GM12878 (cell line): ENCODE measurements around the gene CDKN2A. TPM values are rescaled to one million over a fixed set of nuclear protein-coding genes. Genes with fewer than 3 reads are reported as not detected.

ENCODE experiments used
- ATAC-seq: fragments of 200-7000 bp; cut with Tn5 transposase; 3 replicates; pipeline ENCODE4 v1.9.1; 2020; ENCODE audit warnings: mild to moderate bottlenecking, moderate library complexity
- BruUV-seq: library from RNA; stranded (reverse); fragments of 400-500 nt; replicated peaks from 2 replicates; lab custom pipeline; 2021; lab: Mats Ljungman, UMichigan
- CTCF ChIA-PET: fragments of 300-600 bp; sonication (Branson Sonifier 250); formaldehyde crosslinking; extraction: SDS; loops from one replicate; lab custom pipeline; 2021; ENCODE audit warnings: inconsistent platforms; lab: Yijun Ruan, JAX
- POLR2A ChIA-PET: fragments of 350-600 bp; formaldehyde crosslinking; extraction: SDS; loops from one replicate; lab custom pipeline; 2021; ENCODE audit warnings: inconsistent platforms; lab: Charles Lee
- RAD21 ChIA-PET: fragments of 300-600 bp; sonication (Branson Sonifier 250); formaldehyde crosslinking; loops from one replicate; lab custom pipeline; 2023; ENCODE audit warnings: antibody characterized with exemption; ENCODE audit not compliant: unreplicated experiment; lab: Charles Lee
- SMC1A ChIA-PET: fragments of 300-600 bp; sonication (Branson Sonifier 250); formaldehyde crosslinking; loops from one replicate; lab custom pipeline; 2023; ENCODE audit not compliant: unreplicated experiment, uncharacterized antibody; lab: Charles Lee
- DNase-seq: peaks from one replicate; pipeline ENCODE4 v3.0.0-alpha.2; 2011; ENCODE audit warnings: low read depth, low spot score
- FAIRE-seq: peaks from 3 replicates; lab custom pipeline; 2011; peaks lifted over from hg19 to GRCh38; lab: Jason Lieb, UNC
- H2AFZ ChIP-seq: 2 replicates; pipeline ENCODE4 v1.6.0; 2011; ENCODE audit warnings: low read depth, low read length, control low read depth; ENCODE audit not compliant: control insufficient read depth
- H3K27ac ChIP-seq: 2 replicates; pipeline ENCODE4 v1.5.1; 2011; ENCODE audit warnings: control low read depth; ENCODE audit not compliant: control insufficient read depth, insufficient read depth
- H3K27me3 ChIP-seq, 2 experiments: replicated peaks in 1 of 2; 2 replicates each; pipeline versions ENCODE4 v1.6.0 to v1.6.1; 2011; ENCODE audit warnings: low read length in 1 of 2; ENCODE audit not compliant: control insufficient read depth in 2 of 2, insufficient read depth in 2 of 2
- H3K36me3 ChIP-seq, 2 experiments: 2 replicates each; pipeline ENCODE4 v1.5.1; 2011; ENCODE audit warnings: low read length in 1 of 2; ENCODE audit not compliant: control insufficient read depth in 2 of 2, insufficient read depth in 2 of 2
- H3K4me1 ChIP-seq: 2 replicates; pipeline ENCODE4 v1.6.1; 2011; ENCODE audit warnings: mild to moderate bottlenecking, low read length, moderate library complexity, mixed read lengths; ENCODE audit not compliant: control insufficient read depth, insufficient read depth
- H3K4me2 ChIP-seq: 2 replicates; pipeline ENCODE4 v1.6.0; 2011; ENCODE audit warnings: control low read depth; ENCODE audit not compliant: control insufficient read depth, insufficient read depth
- H3K4me3 ChIP-seq: fragments of 200-600 bp; sonication (generic); 2 replicates; pipeline ENCODE4 v1.5.1; 2016
- H3K79me2 ChIP-seq: 2 replicates; pipeline ENCODE4 v1.6.0; 2011; ENCODE audit warnings: low read length; ENCODE audit not compliant: control insufficient read depth, insufficient read depth
- H3K9ac ChIP-seq: 2 replicates; pipeline ENCODE4 v1.8.0; 2011; ENCODE audit warnings: low read length, control low read depth, mixed read lengths; ENCODE audit not compliant: control insufficient read depth, insufficient read depth
- H3K9me3 ChIP-seq: replicated peaks from 3 replicates; pipeline ENCODE4 v1.5.1; 2011; ENCODE audit warnings: mild to moderate bottlenecking, low read length; ENCODE audit not compliant: control insufficient read depth, insufficient read depth
- H4K20me1 ChIP-seq: 2 replicates; pipeline ENCODE4 v1.6.0; 2011; ENCODE audit not compliant: control insufficient read depth, insufficient read depth
- BRCA1 ChIP-seq: IDR thresholded peaks from 2 replicates; pipeline ENCODE4 v1.6.1; 2011; ENCODE audit warnings: low read depth, low read length, improper control_type of control experiment
- EED ChIP-seq: sonication (generic); IDR thresholded peaks from 2 replicates; pipeline ENCODE4 v1.6.1; 2016; ENCODE audit warnings: antibody characterized with exemption, low read depth
- IKZF2 ChIP-seq, 2 experiments: fragments of 450-650 bp; IDR thresholded peaks; 2 replicates each; pipeline ENCODE4 v1.6.1; 2017; ENCODE audit warnings: mild to moderate bottlenecking in 2 of 2, moderate library complexity in 2 of 2
- KAT2A ChIP-seq: conservative IDR thresholded peaks from 2 replicates; pipeline ENCODE4 v1.6.1; 2011; ENCODE audit warnings: low read depth, low read length; ENCODE audit not compliant: control insufficient read depth
- LARP7 ChIP-seq: fragments of 450-650 bp; IDR thresholded peaks from 2 replicates; pipeline ENCODE4 v1.6.1; 2017; ENCODE audit warnings: mild to moderate bottlenecking
- MTA3 ChIP-seq: IDR thresholded peaks from 2 replicates; pipeline ENCODE4 v1.6.1; 2012; ENCODE audit warnings: low read length, inconsistent platforms, borderline replicate concordance
- PAX8 ChIP-seq: fragments of 450-650 bp; IDR thresholded peaks from 2 replicates; pipeline ENCODE4 v1.6.1; 2017; ENCODE audit warnings: mild to moderate bottlenecking, moderate library complexity
- RAD51 ChIP-seq: fragments of 450-650 bp; IDR thresholded peaks from 2 replicates; pipeline ENCODE4 v1.6.1; 2016; ENCODE audit warnings: moderate library complexity, mild to moderate bottlenecking, inconsistent platforms
- RBBP5 ChIP-seq: fragments of 200-600 bp; sonication (generic); conservative IDR thresholded peaks from 2 replicates; pipeline ENCODE4 v1.6.1; 2016
- RFX5 ChIP-seq: IDR thresholded peaks from 2 replicates; pipeline ENCODE4 v1.6.1; 2011; ENCODE audit warnings: low read depth, low read length, improper control_type of control experiment
- TAF1 ChIP-seq: IDR thresholded peaks from 2 replicates; pipeline ENCODE4 v1.6.1; 2011; ENCODE audit warnings: mild to moderate bottlenecking, low read depth, low read length, borderline replicate concordance
- TARDBP ChIP-seq: IDR thresholded peaks from 2 replicates; pipeline ENCODE4 v1.6.1; 2016; ENCODE audit warnings: borderline replicate concordance
- TCF12 ChIP-seq: IDR thresholded peaks from 2 replicates; pipeline ENCODE4 v1.6.1; 2011; ENCODE audit warnings: low read depth, mild to moderate bottlenecking, low read length
- ZNF274 ChIP-seq: IDR thresholded peaks from one replicate; pipeline ENCODE4 v1.8.0; 2011; ENCODE audit not compliant: insufficient read length, insufficient read depth
- ZSCAN29 ChIP-seq: fragments of 450-650 bp; IDR thresholded peaks from 2 replicates; pipeline ENCODE4 v1.6.1; 2017; ENCODE audit warnings: mild to moderate bottlenecking, moderate library complexity
- WGBS: methylation state at CpG from one replicate; pipeline ENCODE4 v1.1.6; 2016; ENCODE audit warnings: low lambda C conversion rate; ENCODE audit not compliant: insufficient replicate concordance, insufficient coverage; ENCODE audit errors: missing lambda C conversion rate; 5-methylcytosine and 5-hydroxymethylcytosine counted together
- in situ Hi-C: fragments of 300-500 bp; cut with MboI; formaldehyde crosslinking; loops from 9 replicates; pipeline ENCODE4 v1.14.3; 2018; ENCODE audit warnings: mixed read lengths
- intact Hi-C: fragments of 100-400 bp; cut with micrococcal nuclease; formaldehyde crosslinking; loops from one replicate; pipeline ENCODE4 v1.14.2; 2022; ENCODE audit not compliant: unreplicated experiment
- polyA plus RNA-seq, 11 experiments: library from polyadenylated mRNA; depleted of rRNA in 4 of 11; unstranded in 6 of 11; stranded (reverse) in 5 of 11; fragments of >200 nt; fragmentation: Nextera tagmentation in 4 of 11; fragmentation: Illumina TruSeq in 1 of 11; extraction: Ambion mirVana in 4 of 11; extraction: Trizol in 1 of 11; gene quantifications; 1 replicate in 1 of 11; 2 replicates in 10 of 11; pipeline versions ENCODE4 v1.2.1 to v1.2.3, GENCODE V29; 2011 to 2016; ENCODE audit warnings: inconsistent platforms in 2 of 11, missing spikeins in 2 of 11, low read depth in 1 of 11
- total RNA-seq, 4 experiments: library from RNA; depleted of rRNA in 3 of 4; stranded (reverse); fragments of >200 nt in 3 of 4; fragmentation: Illumina TruSeq in 1 of 4; extraction: Trizol in 1 of 4; gene quantifications; 2 replicates each; pipeline versions ENCODE4 v1.2.1 to v1.2.3, GENCODE V29; 2013 to 2021
- TF ChIP-seq, protein P1 (sequence below): fragments of 450-650 bp; IDR thresholded peaks from 2 replicates; pipeline ENCODE4 v1.6.1; 2016; ENCODE audit warnings: mild to moderate bottlenecking
- TF ChIP-seq, protein P2 (sequence below): IDR thresholded peaks from 2 replicates; pipeline ENCODE4 v1.6.1; 2012; ENCODE audit warnings: low read depth, low read length, improper control_type of control experiment
- TF ChIP-seq, protein P3 (sequence below): IDR thresholded peaks from 2 replicates; pipeline ENCODE4 v1.6.1; 2012; ENCODE audit warnings: mild to moderate bottlenecking, low read depth, low read length
- TF ChIP-seq, protein P4 (sequence below): IDR thresholded peaks from 2 replicates; pipeline ENCODE4 v1.6.1; 2011; ENCODE audit warnings: mild to moderate bottlenecking, low read depth, low read length, moderate library complexity; ENCODE audit not compliant: insufficient replicate concordance

Gene CDKN2A
- total and polyA plus RNA-seq, 10 of the 15 experiments (the other 5 are each of a cell fraction or from before 2014, with no cell fraction given) = 0.84 to 41.2 (median 18.4) TPM

DNA sequence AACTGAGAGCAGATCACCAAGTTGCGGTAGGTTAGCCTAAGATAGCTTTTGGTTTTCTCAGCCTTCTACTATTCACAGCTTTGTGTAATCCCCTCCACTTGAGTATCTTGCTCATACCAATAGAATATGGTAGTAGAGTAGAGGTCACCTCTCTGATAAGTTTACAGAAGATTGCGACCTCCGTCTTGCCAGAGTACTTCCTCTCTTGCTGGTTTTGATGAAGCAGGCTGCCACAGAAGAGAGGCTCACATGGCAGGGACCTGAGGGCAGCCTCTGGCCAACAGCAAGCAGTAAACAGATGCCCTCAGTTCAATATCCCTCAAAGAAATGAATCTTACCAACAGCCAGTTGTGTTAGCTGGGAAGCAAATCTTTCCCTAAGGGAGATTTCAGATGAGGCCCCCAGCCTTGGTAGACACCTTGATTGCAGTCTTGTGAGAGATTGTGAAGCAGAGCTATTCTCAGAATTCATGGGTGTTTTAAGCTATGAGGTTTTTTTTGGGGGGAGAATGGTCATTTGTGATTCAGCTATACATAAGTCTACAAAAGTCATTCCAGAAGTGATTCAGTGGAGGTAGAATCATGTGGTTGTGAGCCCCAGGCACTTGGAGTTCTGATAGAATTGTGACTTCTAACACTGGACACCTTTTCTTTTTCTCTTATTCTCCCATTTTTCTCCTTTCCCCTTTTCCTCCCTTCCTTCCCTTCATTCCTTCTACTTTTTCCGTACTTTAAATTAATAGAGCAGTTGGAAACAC, 37.6 kb upstream of the CDKN2A start:
- in situ Hi-C loops = no loop called here
- CTCF ChIA-PET = interaction anchor here (1.4 to 1.7 kb wide), 3 partner anchors 23 to 212 kb away, joined by 3 to 4 read pairs (median 4); partner anchors contain the start of gene CDKN2B
- WGBS = 96% methylated on average over 4 of the region's 4 CpGs

More for the DNA sequence above, 37.6 kb upstream of the CDKN2A start:
- ATAC-seq = no peak
- H3K79me2 ChIP-seq = no peaks in the 10 kb centered on the region
- peaks cover 10% of the 10 kb centered on the region for H3K4me1 ChIP-seq
- H3K27me3 ChIP-seq = no peaks in the 10 kb centered on the region
- TF ChIP-seq TAF1 = no peak
- TF ChIP-seq, protein P1, sequence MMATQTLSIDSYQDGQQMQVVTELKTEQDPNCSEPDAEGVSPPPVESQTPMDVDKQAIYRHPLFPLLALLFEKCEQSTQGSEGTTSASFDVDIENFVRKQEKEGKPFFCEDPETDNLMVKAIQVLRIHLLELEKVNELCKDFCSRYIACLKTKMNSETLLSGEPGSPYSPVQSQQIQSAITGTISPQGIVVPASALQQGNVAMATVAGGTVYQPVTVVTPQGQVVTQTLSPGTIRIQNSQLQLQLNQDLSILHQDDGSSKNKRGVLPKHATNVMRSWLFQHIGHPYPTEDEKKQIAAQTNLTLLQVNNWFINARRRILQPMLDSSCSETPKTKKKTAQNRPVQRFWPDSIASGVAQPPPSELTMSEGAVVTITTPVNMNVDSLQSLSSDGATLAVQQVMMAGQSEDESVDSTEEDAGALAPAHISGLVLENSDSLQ = no peak
- TF ChIP-seq PAX8 = no peak
- no peak for TF ChIP-seq IKZF2 (IDR thresholded peaks at IDR 0.05)
- TF ChIP-seq TCF12 = no peak
- no peak for TF ChIP-seq RBBP5
- TF ChIP-seq EED = no peak
- TF ChIP-seq, protein P2, sequence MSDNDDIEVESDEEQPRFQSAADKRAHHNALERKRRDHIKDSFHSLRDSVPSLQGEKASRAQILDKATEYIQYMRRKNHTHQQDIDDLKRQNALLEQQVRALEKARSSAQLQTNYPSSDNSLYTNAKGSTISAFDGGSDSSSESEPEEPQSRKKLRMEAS = no peak
- TF ChIP-seq MTA3 = no peak
- TF ChIP-seq, protein P3, sequence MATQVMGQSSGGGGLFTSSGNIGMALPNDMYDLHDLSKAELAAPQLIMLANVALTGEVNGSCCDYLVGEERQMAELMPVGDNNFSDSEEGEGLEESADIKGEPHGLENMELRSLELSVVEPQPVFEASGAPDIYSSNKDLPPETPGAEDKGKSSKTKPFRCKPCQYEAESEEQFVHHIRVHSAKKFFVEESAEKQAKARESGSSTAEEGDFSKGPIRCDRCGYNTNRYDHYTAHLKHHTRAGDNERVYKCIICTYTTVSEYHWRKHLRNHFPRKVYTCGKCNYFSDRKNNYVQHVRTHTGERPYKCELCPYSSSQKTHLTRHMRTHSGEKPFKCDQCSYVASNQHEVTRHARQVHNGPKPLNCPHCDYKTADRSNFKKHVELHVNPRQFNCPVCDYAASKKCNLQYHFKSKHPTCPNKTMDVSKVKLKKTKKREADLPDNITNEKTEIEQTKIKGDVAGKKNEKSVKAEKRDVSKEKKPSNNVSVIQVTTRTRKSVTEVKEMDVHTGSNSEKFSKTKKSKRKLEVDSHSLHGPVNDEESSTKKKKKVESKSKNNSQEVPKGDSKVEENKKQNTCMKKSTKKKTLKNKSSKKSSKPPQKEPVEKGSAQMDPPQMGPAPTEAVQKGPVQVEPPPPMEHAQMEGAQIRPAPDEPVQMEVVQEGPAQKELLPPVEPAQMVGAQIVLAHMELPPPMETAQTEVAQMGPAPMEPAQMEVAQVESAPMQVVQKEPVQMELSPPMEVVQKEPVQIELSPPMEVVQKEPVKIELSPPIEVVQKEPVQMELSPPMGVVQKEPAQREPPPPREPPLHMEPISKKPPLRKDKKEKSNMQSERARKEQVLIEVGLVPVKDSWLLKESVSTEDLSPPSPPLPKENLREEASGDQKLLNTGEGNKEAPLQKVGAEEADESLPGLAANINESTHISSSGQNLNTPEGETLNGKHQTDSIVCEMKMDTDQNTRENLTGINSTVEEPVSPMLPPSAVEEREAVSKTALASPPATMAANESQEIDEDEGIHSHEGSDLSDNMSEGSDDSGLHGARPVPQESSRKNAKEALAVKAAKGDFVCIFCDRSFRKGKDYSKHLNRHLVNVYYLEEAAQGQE = no peak
- no peak for TF ChIP-seq LARP7
- no peak for TF ChIP-seq BRCA1
- no peak for TF ChIP-seq KAT2A
- no peak for TF ChIP-seq ZSCAN29
- no peak for TF ChIP-seq ZNF274
- no peak for TF ChIP-seq TARDBP
- TF ChIP-seq RAD51 = no peak
- TF ChIP-seq, protein P4, sequence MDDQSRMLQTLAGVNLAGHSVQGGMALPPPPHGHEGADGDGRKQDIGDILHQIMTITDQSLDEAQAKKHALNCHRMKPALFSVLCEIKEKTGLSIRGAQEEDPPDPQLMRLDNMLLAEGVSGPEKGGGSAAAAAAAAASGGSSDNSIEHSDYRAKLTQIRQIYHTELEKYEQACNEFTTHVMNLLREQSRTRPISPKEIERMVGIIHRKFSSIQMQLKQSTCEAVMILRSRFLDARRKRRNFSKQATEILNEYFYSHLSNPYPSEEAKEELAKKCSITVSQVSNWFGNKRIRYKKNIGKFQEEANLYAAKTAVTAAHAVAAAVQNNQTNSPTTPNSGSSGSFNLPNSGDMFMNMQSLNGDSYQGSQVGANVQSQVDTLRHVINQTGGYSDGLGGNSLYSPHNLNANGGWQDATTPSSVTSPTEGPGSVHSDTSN = no peak
- no peak for TF ChIP-seq RFX5
- no peaks in the 10 kb centered on the region for H3K36me3 ChIP-seq
- H3K9me3 ChIP-seq = no peaks in the 10 kb centered on the region
- no peak overlapping the region for H3K4me2 ChIP-seq
- BruUV-seq = no TSS peak
- H3K4me3 ChIP-seq = no peak overlapping the region
- no peak for FAIRE-seq
- POLR2A ChIA-PET = no interaction called here
- no peak overlapping the region for H3K9ac ChIP-seq
- RAD21 ChIA-PET = interaction anchor here (2.2 kb wide), 1 partner anchor 218 kb away, joined by 8 read pairs; no protein-coding TSS in a partner anchor
- no peak for DNase-seq
- H3K27ac ChIP-seq = no peak overlapping the region
- H4K20me1 ChIP-seq = no peaks in the 10 kb centered on the region; the same call in 1 of the 2 replicates
- SMC1A ChIA-PET = interaction anchor here (1.7 to 2.2 kb wide), 2 partner anchors 23 to 218 kb away, joined by 5 to 9 read pairs; partner anchors contain the start of gene CDKN2B
- H2AFZ ChIP-seq = no peak overlapping the region
- intact Hi-C loops = loop anchor here (10.0 kb wide), 1 partner anchor 203 kb away; no protein-coding TSS in a partner anchor
